ENCODE measurements around the gene MYH15.

Gene MYH15

DNA sequence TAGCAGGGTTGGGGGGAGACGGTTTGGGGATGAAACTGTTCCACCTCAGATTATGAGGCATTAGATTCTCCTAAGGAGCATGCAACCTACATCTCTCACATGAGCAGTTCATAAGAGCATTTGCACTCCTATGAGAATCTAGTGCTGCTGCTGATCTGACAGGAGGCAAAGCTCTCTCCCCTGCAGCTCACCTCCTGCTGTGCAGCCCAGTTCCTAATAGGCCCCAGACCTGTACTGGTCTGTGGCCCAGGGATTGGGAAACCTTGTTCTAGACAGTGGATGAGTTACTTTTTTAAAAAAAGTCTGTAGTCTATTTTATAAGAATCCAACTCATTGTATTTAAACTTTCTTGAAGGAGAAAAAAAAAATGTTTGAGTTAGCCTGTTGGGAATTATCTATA, 114.1 kb downstream of the MYH15 start:
- H3K4me3 Mint-ChIP-seq, result no peak overlapping the region
- TF ChIP-seq, protein P1, sequence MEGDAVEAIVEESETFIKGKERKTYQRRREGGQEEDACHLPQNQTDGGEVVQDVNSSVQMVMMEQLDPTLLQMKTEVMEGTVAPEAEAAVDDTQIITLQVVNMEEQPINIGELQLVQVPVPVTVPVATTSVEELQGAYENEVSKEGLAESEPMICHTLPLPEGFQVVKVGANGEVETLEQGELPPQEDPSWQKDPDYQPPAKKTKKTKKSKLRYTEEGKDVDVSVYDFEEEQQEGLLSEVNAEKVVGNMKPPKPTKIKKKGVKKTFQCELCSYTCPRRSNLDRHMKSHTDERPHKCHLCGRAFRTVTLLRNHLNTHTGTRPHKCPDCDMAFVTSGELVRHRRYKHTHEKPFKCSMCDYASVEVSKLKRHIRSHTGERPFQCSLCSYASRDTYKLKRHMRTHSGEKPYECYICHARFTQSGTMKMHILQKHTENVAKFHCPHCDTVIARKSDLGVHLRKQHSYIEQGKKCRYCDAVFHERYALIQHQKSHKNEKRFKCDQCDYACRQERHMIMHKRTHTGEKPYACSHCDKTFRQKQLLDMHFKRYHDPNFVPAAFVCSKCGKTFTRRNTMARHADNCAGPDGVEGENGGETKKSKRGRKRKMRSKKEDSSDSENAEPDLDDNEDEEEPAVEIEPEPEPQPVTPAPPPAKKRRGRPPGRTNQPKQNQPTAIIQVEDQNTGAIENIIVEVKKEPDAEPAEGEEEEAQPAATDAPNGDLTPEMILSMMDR (IDR thresholded peaks at IDR 0.05), result no peak
- no peak overlapping the region for H3K27ac Mint-ChIP-seq
- no peak for DNase-seq
- peaks cover 12% of the 10 kb centered on the region for H3K9me3 Mint-ChIP-seq
- H3K4me1 Mint-ChIP-seq, result no peaks in the 10 kb centered on the region
- H3K36me3 Mint-ChIP-seq (ENCODE audit: low read depth), result peaks cover 8% of the 10 kb centered on the region
- no peaks in the 10 kb centered on the region for H3K27me3 Mint-ChIP-seq (ENCODE audit: low read depth, poor library complexity)

- Mint-ChIP-seq H3K27me3 (ENCODE audit: low read depth, poor library complexity) (no peaks in the 10 kb centered on the region), H3K4me3 (no peak overlapping the region), H3K36me3 (ENCODE audit: low read depth) (peaks cover 1% of the 10 kb centered on the region), H3K27ac (no peak overlapping the region), H3K4me1 (no peaks in the 10 kb centered on the region), H3K9me3 (peaks cover 1% of the 10 kb centered on the region)
- TF ChIP-seq, protein P1 (IDR thresholded peaks at IDR 0.05), result no peak
- no peak for DNase-seq
Measured at GRCh38 chr3:108394563-108394962, 115.8 kb downstream of the MYH15 start.

GRCh38 chr3:108394016-108394415, 116.4 kb downstream of the MYH15 start:
- peaks cover 2% of the 10 kb centered on the region for H3K4me1 Mint-ChIP-seq

DNA sequence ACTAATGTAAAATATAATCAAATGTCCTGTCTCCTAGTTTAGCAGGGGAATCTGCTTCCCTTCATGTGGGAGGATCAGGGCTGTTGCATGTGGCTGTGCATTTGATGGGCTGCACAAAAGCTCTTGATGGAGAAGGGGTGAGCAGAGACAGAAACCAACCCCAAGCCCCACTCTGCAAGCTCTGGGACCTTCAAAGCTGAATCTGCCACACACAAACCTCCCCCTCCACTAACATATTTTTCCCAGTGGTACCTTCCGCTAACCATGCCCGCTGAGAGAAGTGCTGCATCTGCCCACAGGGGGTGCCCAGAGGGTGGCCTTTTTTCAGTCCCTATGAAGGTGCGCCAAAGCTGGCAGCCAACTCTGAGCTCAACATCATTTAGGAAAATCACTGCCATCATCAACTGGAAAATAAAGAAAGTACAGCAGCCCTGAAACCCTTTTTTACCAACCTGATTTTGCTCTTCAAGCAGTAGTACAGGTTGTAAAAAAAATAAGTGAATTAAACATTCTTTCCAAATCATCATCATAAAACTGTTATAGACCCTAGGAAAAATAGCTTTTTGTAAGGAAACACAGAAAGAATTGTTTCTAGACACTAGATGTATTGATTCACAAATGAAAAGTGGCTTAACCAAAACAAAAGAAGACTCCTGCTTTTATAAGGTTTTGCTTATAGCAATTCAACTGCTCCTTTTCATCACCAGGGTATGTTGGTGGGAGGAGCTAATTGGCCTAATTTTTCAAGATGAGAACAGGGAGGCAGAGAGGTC, 117.1 kb downstream of the MYH15 start:
- H3K27ac Mint-ChIP-seq, result no peak overlapping the region
- TF ChIP-seq, protein P1 (IDR thresholded peaks at IDR 0.05), result no peak
- H3K9me3 Mint-ChIP-seq, result no peaks in the 10 kb centered on the region
- no peaks in the 10 kb centered on the region for H3K36me3 Mint-ChIP-seq (ENCODE audit: low read depth)
- no peak for DNase-seq
- no peaks in the 10 kb centered on the region for H3K27me3 Mint-ChIP-seq (ENCODE audit: low read depth, poor library complexity)
- H3K4me1 Mint-ChIP-seq, result peaks cover 8% of the 10 kb centered on the region
- no peak overlapping the region for H3K4me3 Mint-ChIP-seq

More at GRCh38 chr3:108394016-108394415, 116.4 kb downstream of the MYH15 start:
- TF ChIP-seq, protein P1 (IDR thresholded peaks at IDR 0.05), result no peak
- H3K9me3 Mint-ChIP-seq, result no peaks in the 10 kb centered on the region
- H3K36me3 Mint-ChIP-seq (ENCODE audit: low read depth), result no peaks in the 10 kb centered on the region
- no peak for DNase-seq
- H3K27ac Mint-ChIP-seq, result no peak overlapping the region
- H3K4me3 Mint-ChIP-seq, result no peak overlapping the region
- no peaks in the 10 kb centered on the region for H3K27me3 Mint-ChIP-seq (ENCODE audit: low read depth, poor library complexity)

GRCh38 chr3:108391917-108392593, 118.3 kb downstream of the MYH15 start:
- H3K27ac Mint-ChIP-seq, result no peak overlapping the region
- H3K4me3 Mint-ChIP-seq, result no peak overlapping the region
- no peak for DNase-seq
- peaks cover 8% of the 10 kb centered on the region for H3K4me1 Mint-ChIP-seq
- H3K9me3 Mint-ChIP-seq, result no peaks in the 10 kb centered on the region
- no peaks in the 10 kb centered on the region for H3K27me3 Mint-ChIP-seq (ENCODE audit: low read depth, poor library complexity)
- no peaks in the 10 kb centered on the region for H3K36me3 Mint-ChIP-seq (ENCODE audit: low read depth)
- TF ChIP-seq, protein P1 (IDR thresholded peaks at IDR 0.05), result no peak
